ENCODE results near the gene FRAS1. TPM values are rescaled to one million over a fixed set of nuclear protein-coding genes. Genes with fewer than 3 reads are reported as not detected.

Gene FRAS1
- total and polyA plus RNA-seq, 2 of the 8 experiments (the other 6 are each of a cell fraction or from before 2014, with no cell fraction given), result 38.5 to 109 TPM

DNA sequence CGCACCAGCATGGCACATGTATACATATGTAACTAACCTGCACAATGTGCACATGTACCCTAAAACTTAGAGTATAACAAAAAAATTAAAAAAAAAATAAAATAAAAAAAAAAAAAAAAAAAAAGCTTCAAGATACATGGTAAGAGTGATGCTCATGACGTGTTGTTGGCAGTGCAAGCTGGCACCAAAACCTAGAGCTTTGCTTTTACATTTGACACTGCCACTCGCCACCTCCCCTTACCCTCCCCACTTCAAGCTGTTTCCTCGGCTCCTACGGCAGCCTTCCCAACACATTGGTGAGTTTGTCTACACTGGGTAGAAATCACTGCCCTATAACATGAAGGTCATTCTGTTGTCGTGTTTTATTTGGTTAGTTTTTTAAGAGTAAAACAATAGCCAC lies 296.8 kb downstream of the FRAS1 start:
- Histone ChIP-seq H2BK12ac (ENCODE audit: low read depth, low read length) (no peak overlapping the region), H3K79me1 (ENCODE audit: low read depth, low read length) (no peaks in the 10 kb centered on the region), H2BK20ac (ENCODE audit: low read length) (no peak overlapping the region), H2AFZ (ENCODE audit: low read length) (no peak overlapping the region), H4K5ac (ENCODE audit: insufficient read length, low read depth, low read length) (no peak overlapping the region), H3K9ac (replicated peaks in 1 of 4; ENCODE audit: extremely low read depth in 1 of 4, low read depth in 3 of 4, low read length in 3 of 4) (no peak overlapping the region), H3K23ac (ENCODE audit: insufficient read length) (no peak overlapping the region), H3K4me3 (ENCODE audit: extremely low read depth in 1 of 4, insufficient read depth in 2 of 4, low read depth in 3 of 4, low read length in 4 of 4) (no peak overlapping the region), H2BK120ac (replicated peaks; ENCODE audit: low read depth, low read length) (no peak overlapping the region), H3K18ac (ENCODE audit: extremely low read depth, low read length) (no peak overlapping the region), H4K91ac (replicated peaks; ENCODE audit: insufficient read length, low read length) (no peak overlapping the region), H2BK5ac (ENCODE audit: low read depth, low read length) (no peak overlapping the region), H3K36me3 (ENCODE audit: control insufficient read depth in 2 of 4, insufficient read depth in 4 of 4, low read length in 3 of 4) (peaks cover 0 to 6% (median 1%) of the 10 kb centered on the region in 4 experiments; a peak in 3 of 8 replicates), H2BK15ac (ENCODE audit: low read length) (no peak overlapping the region), H3K27ac (ENCODE audit: low read depth, low read length) (no peak overlapping the region), H3K23me2 (ENCODE audit: low read depth, low read length) (no peaks in the 10 kb centered on the region; the same call in 1 of the 2 replicates), H3K14ac (ENCODE audit: insufficient read length) (no peak overlapping the region), H3K4ac (replicated peaks; ENCODE audit: insufficient read length, low read depth, low read length) (no peak overlapping the region), H3K27me3 (replicated peaks in 1 of 4; ENCODE audit: control insufficient read depth in 3 of 4, extremely low read depth in 1 of 4, insufficient read depth in 3 of 4, low read length in 3 of 4) (no peaks in the 10 kb centered on the region), H2AK5ac (ENCODE audit: low read depth, low read length) (no peak overlapping the region), H4K8ac (ENCODE audit: extremely low read depth, insufficient read depth, low read length) (no peak overlapping the region; the same call in 1 of the 2 replicates), H3K4me2 (ENCODE audit: insufficient read depth in 1 of 2, low read depth in 2 of 2, low read length in 2 of 2) (no peak overlapping the region), H4K20me1 (replicated peaks in 1 of 2; ENCODE audit: control insufficient read depth in 1 of 2, insufficient read depth in 2 of 2, low read length in 2 of 2) (no peaks in the 10 kb centered on the region), H3K79me2 (ENCODE audit: control insufficient read depth in 1 of 2, insufficient read depth in 2 of 2, low read length in 2 of 2) (no peaks in the 10 kb centered on the region), H3K4me1 (replicated peaks in 1 of 4; ENCODE audit: control insufficient read depth in 3 of 4, insufficient read depth in 4 of 4, low read length in 3 of 4) (peaks cover 0 to 4% (median 2%) of the 10 kb centered on the region in 4 experiments; a peak in 2 of 7 replicates), H3K9me3 (ENCODE audit: insufficient read depth in 2 of 2, low read depth in 1 of 2, low read length in 1 of 2) (no peaks in the 10 kb centered on the region), H3K56ac (replicated peaks; ENCODE audit: insufficient read length, low read depth, low read length) (no peak overlapping the region)
- 94% methylated on average over 5 of the region's 6 CpGs; no CpG with 5 or more reads in 1 of the 2 experiments for WGBS, 2 experiments (ENCODE audit: extremely low coverage in 1 of 2, insufficient coverage in 1 of 2, insufficient read length in 1 of 2, insufficient replicate concordance in 2 of 2, low coverage in 1 of 2, low lambda C conversion rate in 2 of 2, missing lambda C conversion rate in 1 of 2)
- ChIA-PET CTCF (ENCODE audit: partially characterized antibody) (interaction anchor here (1.0 to 1.4 kb wide), 3 partner anchors 8 to 14 kb away, joined by 3 to 7 read pairs (median 5); no protein-coding TSS in a partner anchor), POLR2A (ENCODE audit: partially characterized antibody) (interaction anchor here (1.8 to 2.4 kb wide), 3 partner anchors 8 to 295 kb away, joined by 6 to 25 read pairs (median 7); no protein-coding TSS in a partner anchor)
- no peak for TF ChIP-seq EGR1 (IDR thresholded peaks at IDR 0.05; ENCODE audit: borderline replicate concordance, low read depth, low read length)
- DNase-seq (ENCODE audit: low read depth in 1 of 2, low spot score in 2 of 2) (no peak), FAIRE-seq (no peak)

Measured in H1 (cell line).